ENCODE results near the gene PTGER3.

GRCh38 chr1:71030026-71030425 lies 17.6 kb downstream of the PTGER3 start:
- TF ChIP-seq JUND (IDR thresholded peaks at IDR 0.05; ENCODE audit: low read depth, low read length), result no peak
- TF ChIP-seq FOXM1 (IDR thresholded peaks at IDR 0.05; ENCODE audit: low read depth, low read length), result no peak
- no peak for TF ChIP-seq ATF2 (IDR thresholded peaks at IDR 0.05; ENCODE audit: low read length)
- no peak for TF ChIP-seq RAD21 (IDR thresholded peaks at IDR 0.05; ENCODE audit: insufficient read depth, low read depth, low read length)
- TF ChIP-seq CTCF (IDR thresholded peaks at IDR 0.05 in 2 of 3, conservative IDR thresholded peaks at IDR 0.05 in 1 of 3; ENCODE audit: control insufficient read depth in 2 of 3, extremely low read depth in 1 of 3, insufficient read depth in 1 of 3, low read depth in 3 of 3, low read length in 3 of 3), result no peak
- TF ChIP-seq EGR1 (IDR thresholded peaks at IDR 0.05; ENCODE audit: borderline replicate concordance in 1 of 2, low read depth in 2 of 2, low read length in 2 of 2), result no peak
- no peak for TF ChIP-seq BMI1 (IDR thresholded peaks at IDR 0.05; ENCODE audit: borderline replicate concordance)
- TF ChIP-seq BHLHE40 (IDR thresholded peaks at IDR 0.05; ENCODE audit: borderline replicate concordance in 1 of 2, low read depth in 2 of 2, low read length in 1 of 2), result no peak
- TF ChIP-seq POLR2A (IDR thresholded peaks at IDR 0.05; ENCODE audit: low read depth, low read length), result no peak
- TF ChIP-seq POLR2AphosphoS5 (IDR thresholded peaks at IDR 0.05; ENCODE audit: low read length), result no peak
- no peak for TF ChIP-seq EZH2 (IDR thresholded peaks at IDR 0.05; ENCODE audit: borderline replicate concordance, control insufficient read depth, low read depth, low read length)

Measured in GM12878 (cell line).